Measurements from ENCODE around the gene TMEM108.

The TMEM108 gene

DNA sequence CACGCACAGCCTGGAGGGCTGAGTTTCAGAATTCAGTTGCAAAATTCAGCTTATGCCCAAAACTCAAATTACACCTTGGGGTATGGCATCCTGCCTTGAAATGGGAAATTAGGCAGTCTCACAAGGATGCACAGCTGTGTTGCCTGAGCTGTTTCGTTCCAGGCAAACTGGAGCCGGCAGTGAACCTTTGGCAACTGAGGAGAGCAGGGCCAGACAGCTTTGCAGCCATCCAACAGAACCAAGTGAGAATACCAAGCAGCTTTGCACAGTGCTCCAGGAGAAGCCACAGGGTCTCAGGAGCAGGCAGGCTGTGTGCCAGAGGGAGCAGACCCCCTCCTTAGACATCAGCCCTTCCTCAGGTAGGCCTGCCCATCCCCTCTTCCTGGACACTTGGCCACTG, 329.2 kb downstream of the TMEM108 start:
- DNase-seq = no peak

DNA sequence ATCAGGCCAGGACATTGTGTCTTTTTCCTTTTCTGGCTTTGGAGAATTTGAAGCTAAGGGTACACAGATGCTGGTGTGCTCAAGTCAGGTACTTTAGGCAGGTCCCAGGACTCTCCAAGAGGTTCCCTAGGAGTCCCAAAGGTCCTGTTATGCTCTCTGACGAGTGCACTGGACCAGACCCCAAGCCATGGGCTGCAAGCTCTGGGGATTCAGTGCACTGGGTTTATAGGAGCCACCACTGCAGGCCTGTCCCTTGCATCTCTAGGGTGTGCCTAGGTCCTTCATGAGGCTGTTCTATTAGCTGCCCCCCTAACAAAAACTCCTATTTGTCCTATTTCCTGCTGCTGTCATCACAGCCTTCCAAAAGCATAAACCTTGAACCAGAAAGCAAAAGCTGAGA, 329.8 kb downstream of the TMEM108 start:
- no peak for DNase-seq

DNA sequence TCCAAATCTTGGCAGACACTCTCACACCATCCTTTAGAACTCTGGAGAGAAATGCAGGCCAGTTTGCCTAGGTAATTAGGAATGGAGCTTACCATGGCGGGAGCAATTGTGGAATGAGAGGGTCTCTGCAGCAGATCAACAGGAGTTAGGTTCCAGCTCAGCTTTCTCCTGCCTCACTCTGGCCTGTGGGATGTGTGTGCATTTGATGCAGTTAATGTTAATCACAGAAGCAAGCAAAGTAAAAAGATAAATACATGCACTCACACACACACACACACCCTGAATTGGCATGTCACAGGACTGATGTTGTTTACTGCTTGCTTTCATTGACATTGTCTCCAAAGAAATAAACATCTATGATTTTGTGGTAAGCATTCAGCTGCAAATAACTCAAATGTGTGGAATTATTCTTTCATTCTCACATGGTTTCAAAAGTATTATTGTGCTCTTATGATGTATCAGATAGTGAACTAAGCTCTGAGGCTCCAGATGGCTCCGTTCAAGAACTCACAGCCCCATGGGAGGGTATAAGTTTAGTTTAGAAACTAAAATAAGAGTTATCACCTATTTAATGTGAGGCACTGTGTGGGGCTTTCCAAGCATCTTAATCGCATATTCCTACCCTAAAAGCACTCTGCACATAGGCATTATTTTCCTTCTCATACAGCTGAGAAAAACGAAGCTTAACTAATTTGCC, 330.3 kb downstream of the TMEM108 start:
- DNase-seq = no peak

DNA sequence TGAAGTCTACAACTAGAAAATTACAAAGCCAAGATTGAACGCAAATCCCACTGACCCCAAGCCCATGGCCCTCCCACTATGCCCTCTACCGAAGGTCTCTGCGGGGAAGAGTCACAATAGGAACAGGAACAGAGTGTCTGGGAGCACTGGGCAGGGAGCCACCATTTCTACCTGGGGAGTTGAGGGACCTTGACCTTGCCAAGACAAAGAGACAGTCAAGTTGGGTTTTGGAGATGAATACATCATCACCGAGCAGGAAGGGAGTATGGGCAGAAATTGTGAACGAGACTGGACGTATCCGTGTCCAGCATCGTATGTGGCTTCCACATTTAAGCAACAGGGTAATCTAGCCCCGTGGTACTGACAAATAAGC, 330.9 kb downstream of the TMEM108 start:
- no peak for DNase-seq

DNA sequence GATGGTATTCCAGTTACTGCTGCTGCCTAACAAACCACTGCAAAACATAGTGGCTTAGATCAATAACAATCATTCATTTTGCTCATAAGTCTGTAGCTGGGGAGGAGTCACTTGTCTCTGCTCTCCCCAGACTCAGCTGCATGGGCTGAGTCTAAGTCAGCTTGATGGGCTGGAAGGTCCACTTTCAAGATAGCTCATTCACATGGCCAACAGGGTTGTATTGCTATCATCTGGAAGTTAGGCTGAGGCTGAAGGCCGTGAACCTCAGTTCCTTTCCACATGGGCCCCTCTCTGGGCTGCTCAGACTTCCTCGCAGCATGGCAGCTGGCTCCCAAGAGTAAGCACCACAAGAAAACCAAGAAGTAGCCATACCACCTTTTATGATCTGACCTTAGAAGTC, 333.0 kb downstream of the TMEM108 start:
- DNase-seq = no peak

DNA sequence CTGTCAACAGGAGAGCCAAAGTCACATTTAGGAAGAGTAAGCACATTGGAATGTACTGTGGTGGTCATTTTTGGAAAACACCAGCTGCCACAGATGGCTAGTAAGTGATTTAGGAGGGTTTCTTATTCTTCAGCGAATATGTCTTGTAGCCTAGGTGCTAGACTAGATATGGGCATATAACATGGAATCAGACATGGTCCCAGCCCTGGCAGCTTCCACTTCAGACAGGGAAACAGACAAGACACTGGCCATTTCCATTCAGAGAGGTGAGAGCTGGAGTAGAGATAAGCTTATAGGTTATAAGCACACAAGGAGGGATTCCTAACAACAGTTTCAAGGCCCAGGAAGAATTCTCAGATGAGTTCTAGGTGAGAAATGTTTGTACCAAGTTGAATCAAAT, 333.5 kb downstream of the TMEM108 start:
- no peak for DNase-seq

DNA sequence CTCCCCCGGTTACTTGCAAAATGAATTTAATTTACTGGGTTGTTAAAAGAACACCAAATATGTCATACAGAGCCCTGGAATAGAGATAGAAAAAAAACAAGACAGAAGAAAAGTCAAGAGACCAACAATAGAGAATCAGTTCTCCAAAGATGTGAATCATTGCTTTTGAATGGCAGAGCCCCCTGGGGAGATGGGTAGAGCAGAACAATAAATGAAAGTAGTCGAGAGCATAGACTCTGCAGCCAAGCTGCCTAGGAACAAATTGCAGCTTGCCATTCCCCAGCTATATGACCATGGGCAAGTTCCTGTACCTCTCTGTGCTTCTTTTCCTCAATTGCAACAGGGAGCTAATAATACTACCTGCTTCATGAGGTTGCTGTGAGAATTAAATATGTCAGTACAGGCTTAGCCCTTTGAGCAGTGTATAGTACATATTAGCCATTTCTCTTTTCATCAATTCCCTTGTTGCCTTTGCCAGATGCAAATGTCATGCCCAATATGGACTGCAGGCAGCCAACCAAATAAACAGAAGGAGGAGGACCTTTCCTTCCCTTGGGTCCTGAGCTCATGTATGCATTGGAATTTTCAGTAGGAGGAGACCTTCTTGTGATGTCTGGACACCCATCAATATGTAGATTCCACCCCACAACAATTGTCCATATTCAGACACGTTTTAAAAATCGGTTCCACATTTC, 336.7 kb downstream of the TMEM108 start:
- no peak for DNase-seq

DNA sequence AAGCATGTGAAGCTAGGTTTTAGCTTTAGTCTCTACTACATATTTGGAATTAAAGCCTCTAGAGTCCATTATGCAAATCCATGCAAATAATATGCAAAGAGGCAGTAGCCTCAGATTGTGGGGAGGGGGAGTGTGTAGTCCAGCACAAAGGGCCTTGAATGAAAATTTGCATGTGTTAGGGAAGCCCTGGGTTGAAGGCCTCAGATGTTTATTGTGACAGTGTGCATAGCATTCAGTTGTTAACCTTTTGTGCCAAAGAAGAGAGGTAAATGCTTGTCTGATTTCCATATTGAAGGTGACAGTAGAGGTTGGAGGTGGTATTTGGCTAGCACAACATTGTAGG, 337.2 kb downstream of the TMEM108 start:
- no peak for DNase-seq

DNA sequence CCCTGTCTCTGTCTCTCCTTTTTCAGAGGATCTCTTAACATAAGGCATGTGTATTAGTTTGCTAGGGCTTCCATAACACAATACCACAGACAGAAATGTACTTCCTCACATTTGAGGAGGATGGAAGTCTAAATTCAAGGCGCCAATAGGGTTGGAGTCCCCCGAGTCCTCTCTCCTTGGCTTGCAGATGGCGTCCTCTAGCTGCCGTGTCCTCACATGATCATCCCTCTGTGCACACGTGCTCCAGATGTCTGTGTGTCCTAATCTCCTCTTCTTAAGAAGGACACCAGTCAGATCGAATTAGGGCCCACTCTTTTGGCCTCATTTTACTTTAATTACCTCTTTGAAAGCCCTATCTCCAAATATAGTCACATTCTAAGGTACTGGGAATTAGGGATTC, 338.6 kb downstream of the TMEM108 start:
- no peak for DNase-seq

DNA sequence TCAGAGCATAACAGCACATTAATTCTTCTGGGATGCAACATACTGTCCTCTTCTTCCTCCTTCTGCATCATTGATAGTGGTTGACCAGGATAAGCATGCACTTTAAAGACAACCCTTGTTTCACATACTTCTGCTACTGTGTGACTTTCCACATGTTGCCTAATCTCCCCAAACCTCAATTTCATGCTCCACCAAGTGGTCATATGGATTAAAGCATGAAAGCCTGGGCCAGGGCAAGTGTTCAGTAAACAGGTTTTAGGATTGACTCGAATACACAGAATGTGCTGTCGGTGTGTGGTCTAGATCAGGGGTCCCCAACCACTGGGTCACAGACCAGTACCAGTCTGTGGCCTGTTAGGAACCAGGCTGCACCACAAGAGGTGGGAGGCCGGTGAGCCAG, 339.2 kb downstream of the TMEM108 start:
- peak; percentile 26 for DNase-seq

DNA sequence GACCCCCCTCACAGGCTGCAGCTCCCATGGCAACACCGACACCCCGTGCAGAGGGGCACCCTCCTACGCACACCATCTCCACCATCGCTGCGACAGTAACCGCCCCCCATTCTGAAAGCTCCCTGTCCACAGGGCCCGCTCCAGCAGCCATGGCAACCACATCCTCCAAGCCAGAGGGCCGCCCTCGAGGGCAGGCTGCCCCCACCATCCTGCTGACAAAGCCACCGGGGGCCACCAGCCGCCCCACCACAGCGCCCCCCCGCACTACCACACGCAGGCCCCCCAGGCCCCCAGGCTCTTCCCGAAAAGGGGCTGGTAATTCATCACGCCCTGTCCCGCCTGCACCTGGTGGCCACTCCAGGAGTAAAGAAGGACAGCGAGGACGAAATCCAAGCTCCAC, 341.7 kb downstream of the TMEM108 start:
- DNase-seq = no peak

DNA sequence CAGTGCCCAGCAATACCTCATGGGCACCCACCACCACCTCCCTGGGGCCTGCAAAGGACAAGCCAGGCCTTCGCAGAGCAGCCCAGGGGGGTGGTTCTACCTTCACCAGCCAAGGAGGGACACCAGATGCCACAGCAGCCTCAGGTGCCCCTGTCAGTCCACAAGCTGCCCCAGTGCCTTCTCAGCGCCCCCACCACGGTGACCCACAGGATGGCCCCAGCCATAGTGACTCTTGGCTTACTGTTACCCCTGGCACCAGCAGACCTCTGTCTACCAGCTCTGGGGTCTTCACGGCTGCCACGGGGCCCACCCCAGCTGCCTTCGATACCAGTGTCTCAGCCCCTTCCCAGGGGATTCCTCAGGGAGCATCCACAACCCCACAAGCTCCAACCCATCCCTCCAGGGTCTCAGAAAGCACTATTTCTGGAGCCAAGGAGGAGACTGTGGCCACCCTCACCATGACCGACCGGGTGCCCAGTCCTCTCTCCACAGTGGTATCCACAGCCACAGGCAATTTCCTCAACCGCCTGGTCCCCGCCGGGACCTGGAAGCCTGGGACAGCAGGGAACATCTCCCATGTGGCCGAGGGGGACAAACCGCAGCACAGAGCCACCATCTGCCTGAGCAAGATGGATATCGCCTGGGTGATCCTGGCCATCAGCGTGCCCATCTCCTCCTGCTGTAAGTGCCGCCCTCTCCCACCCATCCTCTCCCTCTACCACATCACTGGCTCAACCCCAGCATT, 342.5 kb downstream of the TMEM108 start:
- no peak for DNase-seq

DNA sequence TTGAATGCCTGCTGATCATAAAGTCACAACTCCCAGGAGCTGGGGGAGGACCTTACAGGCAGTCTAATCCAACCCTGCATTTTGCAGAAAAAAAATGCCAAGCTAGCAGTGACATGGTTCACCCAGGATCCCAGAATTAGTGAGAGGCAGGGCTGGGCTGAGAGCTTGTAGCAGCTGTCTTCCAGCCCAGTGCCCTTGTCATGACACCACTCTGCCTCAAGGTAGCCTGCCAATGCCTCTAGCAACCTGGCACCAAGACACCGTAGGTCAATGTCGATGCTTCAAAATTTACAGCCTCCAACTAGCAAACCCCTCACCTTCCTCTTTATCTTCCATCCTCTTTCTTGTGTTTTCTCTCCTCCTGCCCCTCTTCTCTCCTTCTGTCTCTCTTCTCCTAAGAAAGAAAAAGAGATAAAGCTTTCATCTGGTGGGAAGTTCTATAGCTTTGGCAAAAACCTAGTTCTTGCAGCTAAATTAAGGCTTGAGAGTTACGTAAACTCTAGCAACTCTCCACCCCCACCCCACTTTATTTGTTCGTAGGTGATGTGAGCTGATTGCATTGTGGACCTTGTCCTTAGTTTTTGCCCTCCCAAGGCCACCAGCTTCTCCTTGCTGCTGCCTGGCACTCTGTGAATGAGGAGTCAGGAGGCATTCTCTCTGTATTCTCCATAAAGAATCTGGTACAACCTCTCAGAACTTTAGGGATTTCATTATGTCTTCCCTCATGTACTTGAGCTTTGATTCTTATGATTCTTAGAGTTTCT, 343.3 kb downstream of the TMEM108 start:
- no peak for DNase-seq

DNA sequence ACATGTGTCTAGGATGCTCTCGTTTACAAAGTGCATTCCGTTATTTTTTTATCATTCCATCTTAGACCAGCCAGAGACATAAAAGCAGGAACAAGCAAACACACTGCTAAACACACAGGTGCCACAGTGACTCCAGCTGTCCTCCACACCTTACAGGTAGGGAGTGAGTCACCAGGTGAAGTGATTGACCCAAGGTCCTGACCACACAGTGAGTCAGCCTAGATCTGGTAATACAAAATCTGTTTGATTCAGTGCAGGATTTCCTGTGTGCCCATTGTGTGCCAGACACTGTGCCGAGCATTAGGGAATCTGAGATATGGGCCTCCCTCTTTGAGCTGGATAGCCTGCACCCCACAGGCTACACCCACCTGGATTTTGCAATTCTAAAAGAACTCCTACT, 345.0 kb downstream of the TMEM108 start:
- DNase-seq = no peak

DNA sequence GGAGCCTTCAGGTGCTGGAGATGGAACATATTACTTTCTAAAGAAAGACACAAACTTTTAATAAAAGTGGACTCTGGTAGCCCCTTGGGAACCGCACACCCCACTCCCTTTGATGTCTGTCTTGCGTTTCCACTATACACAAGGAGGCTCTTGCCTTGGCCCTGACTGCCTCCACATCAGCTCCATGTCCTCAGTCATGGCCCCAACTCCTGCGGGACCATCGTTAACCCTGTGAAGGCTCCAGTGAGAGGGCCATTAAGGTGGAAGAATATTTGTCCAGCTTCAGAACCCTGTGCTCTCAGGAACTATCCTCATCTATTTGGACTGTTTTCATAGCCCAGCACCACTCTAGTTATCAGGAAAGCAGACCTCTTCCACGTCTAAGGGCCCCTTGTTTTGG, 345.6 kb downstream of the TMEM108 start:
- no peak for DNase-seq

DNA sequence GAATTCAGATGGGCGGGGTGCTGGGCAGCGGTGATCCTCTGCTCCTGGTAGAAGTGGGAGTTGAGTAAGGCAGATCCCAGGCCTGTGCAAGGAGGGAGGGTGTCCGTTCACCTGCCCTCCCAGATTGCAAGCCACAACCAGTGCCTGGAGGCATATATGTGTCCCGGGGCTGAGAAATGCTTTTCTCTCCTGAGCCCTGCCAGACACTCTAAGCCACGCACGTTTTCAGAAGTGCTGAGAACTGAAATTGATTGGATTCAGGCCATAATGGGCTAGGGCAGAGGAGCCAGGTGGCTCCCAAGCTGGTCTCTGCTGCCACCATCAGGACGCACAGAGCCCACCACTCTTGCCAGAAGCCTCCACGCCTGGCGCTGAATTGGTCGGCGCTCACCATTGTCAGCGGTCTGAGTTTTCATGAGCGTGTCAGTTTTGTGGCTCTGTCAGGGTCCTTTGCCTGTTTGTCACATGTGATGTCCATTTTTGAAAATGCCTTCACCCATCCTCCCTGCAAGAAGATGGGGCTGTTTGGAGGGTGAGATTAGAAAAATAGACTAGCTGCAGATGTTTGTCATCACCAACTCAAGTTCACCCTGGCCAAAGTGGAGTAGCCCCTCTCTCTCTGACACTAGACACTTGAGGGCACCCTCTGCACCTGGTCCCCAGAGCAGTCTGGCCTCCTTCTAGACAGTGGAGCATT, 346.3 kb downstream of the TMEM108 start:
- DNase-seq = peak; percentile 59

DNA sequence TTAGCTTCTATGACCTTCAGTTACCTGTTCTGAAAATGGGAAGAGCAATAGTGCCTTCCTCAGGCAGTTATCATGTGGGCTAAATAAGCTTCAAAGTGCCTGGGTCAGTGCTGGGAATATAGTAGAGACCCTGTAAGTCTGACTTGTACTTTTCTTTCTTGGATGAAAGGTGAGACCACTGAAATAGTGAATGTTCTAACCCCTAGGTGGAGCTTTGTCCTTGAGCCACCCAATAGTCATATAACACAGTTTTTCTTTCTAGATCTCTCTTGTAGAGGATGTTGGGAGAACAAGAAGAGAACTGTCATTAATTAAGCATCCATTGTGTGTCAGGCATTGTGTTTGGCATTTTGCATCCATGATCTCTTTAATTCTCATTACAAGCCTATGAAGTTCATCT, 348.7 kb downstream of the TMEM108 start:
- no peak for DNase-seq

DNA sequence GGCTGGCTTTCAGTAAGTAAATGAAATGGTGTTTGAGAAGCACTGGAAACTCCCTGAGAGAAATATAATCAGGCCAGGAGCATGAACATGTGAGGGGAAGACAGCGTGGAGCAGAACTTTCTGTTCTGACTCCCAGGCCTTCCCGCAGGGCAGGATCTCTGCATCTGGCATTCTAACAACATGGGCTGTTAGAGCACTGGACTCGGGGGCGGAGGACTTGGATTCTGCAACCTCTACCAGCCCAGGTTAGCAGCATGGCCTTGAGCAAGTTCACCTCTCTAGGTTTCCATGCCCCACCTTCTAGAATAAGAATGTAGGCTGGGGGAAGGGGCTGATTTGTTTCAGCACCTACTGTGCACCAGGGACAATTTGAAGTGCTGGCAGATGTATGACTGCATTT, 349.1 kb downstream of the TMEM108 start:
- no peak for DNase-seq

DNA sequence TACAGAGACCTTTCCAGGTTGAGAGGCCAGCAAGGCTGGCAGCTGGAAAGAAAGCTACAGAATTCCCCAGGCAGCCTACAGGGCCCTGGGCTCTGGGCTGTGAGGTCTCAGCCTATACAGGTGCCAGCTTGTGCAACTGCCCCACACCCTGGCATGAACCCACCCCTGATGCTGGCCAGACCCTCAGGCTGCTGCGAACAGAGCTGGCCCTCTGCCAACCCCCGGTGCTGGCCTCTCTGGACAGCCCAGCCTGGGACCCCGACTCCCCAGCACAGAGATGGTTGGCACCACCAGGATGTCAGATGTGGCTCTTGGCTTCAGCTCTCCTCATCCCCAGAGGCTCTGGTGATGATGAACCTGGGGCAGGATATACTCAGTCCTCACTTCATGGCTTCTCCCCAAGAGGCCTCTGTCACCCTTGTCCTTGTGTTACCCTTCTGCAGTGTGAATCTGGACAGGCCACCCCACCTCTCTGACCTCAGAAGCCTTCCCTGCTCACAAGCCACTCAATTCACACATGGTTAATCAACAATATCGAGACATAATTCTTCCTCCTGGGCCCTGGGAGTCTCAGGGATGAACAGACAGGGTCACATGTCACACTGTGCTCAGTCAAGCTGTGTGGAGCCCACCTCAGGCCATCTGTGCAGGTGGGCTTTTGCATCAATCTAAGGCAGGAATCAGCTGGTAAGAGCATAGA, 350.7 kb downstream of the TMEM108 start:
- no peak for DNase-seq

DNA sequence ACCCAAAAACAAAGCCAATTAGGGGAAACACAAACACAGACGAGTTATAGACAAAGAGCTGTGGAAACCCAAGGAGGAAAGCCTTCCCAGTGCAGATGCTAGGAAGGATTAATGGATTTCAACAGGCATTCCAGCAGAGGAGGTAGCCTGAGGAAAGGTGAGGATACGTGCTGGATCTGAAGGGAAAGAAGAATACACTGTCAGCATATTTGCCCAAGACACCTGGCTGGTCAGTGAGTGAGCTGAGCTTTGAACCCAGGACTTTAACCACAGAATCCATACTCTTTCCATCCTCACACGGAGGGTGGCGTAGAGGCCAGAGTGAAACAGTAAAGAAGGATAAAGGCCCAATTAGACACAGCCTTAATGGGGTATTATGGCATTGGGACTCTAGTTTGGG, 352.5 kb downstream of the TMEM108 start:
- no peak for DNase-seq

DNA sequence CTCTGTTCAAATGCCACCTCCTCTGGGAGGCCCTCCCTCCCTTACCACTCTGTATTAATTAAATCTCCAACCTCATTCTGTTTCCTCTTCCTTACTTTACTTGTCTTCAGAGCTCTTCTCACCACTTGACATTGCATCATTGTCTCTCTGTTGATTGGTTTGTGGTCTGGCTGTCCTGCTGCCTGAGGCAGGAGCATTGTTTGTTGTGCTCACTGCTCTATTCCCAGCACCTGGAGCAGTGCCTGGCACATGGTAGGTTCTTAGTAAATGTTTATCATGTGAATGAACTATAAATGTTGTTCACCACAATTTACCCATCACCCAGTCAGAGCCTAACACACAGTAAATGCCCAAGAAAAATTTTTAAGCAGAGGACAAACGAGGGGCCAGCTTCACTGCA, 355.0 kb downstream of the TMEM108 start:
- no peak for DNase-seq
